Activated CD4-positive, alpha-beta T cell treated with anti-CD3 and anti-CD28 coated beads for 48 hours (primary cell): Measurements from ENCODE around the gene ZMYND19.
"Not testable (repeated sequence)": the region's sequence is repeated elsewhere in the genome, so short reads cannot be mapped to it uniquely, and the experiment has no call there.

Experiments used
- DNase-seq: peaks from one replicate; pipeline ENCODE4 v3.0.0-alpha.2; 2020

ZMYND19 gene

GRCh38 chr9:137583957-137584356 lies 6.4 kb downstream of the ZMYND19 start:
- DNase-seq = no peak

GRCh38 chr9:137583347-137583746 lies 7.0 kb downstream of the ZMYND19 start:
- DNase-seq = no peak

GRCh38 chr9:137582286-137582860 lies 7.9 kb downstream of the ZMYND19 start:
- no peak for DNase-seq

- DNase-seq = no peak
These were observed 8.7 kb downstream of the ZMYND19 start for GRCh38 chr9:137581361-137582285.

GRCh38 chr9:137580954-137581322 lies 9.4 kb downstream of the ZMYND19 start:
- no peak for DNase-seq

GRCh38 chr9:137580209-137580953 lies 9.9 kb downstream of the ZMYND19 start:
- DNase-seq = no peak

GRCh38 chr9:137579259-137579604 lies 11.1 kb downstream of the ZMYND19 start:
- DNase-seq = no peak

- DNase-seq = peak; percentile 98
These were observed 11.6 kb downstream of the ZMYND19 start, which contains the start of gene DPH7 for GRCh38 chr9:137578518-137579258. DPH7 (minus strand) TSS chr9:137578925; CDS start chr9:137578777, 148 bp downstream.

GRCh38 chr9:137575716-137576411 lies 14.4 kb downstream of the ZMYND19 start:
- DNase-seq = no peak

- peak; percentile 27 for DNase-seq
These were observed 15.0 kb downstream of the ZMYND19 start for GRCh38 chr9:137575364-137575715.

- DNase-seq = no peak
These were observed 16.1 kb downstream of the ZMYND19 start for GRCh38 chr9:137574192-137574591.

- DNase-seq = no peak
These were observed 19.7 kb downstream of the ZMYND19 start for GRCh38 chr9:137570566-137570965.

- DNase-seq = no peak
These were observed 20.6 kb downstream of the ZMYND19 start for GRCh38 chr9:137569609-137570203.

- not testable (repeated sequence) for DNase-seq
These were observed 21.9 kb downstream of the ZMYND19 start for GRCh38 chr9:137568445-137568844.

- no peak for DNase-seq
These were observed 25.4 kb downstream of the ZMYND19 start for GRCh38 chr9:137564817-137565411.

- no peak for DNase-seq
These were observed 26.2 kb downstream of the ZMYND19 start for GRCh38 chr9:137564134-137564533.

GRCh38 chr9:137558127-137558526 lies 32.2 kb downstream of the ZMYND19 start:
- no peak for DNase-seq

- no peak for DNase-seq
These were observed 34.1 kb downstream of the ZMYND19 start for GRCh38 chr9:137556069-137556838.

GRCh38 chr9:137555179-137555578 lies 35.1 kb downstream of the ZMYND19 start:
- no peak for DNase-seq

- no peak for DNase-seq
These were observed 36.0 kb downstream of the ZMYND19 start for GRCh38 chr9:137554349-137554748.

- DNase-seq = not testable (repeated sequence)
These were observed 36.7 kb downstream of the ZMYND19 start for GRCh38 chr9:137553654-137554053.
